Measurements from ENCODE around the gene HGD.

- no peak for TF ChIP-seq CTCF (conservative IDR thresholded peaks at IDR 0.05; ENCODE audit: low read length)
- no peak for TF ChIP-seq EZH2phosphoT487 (IDR thresholded peaks at IDR 0.05; ENCODE audit: borderline replicate concordance, low read depth, low read length)
These were observed 7.4 kb upstream of the HGD start for GRCh38 chr3:120689395-120689794.
